GM12873 (cell line): ENCODE results near the gene USP26.

Source experiments
- TF ChIP-seq, protein P1 (sequence below): IDR thresholded peaks from 2 replicates; pipeline ENCODE4 v1.5.1; 2012; ENCODE audit warnings: low read depth, mild to moderate bottlenecking, moderate library complexity, low read length, control low read depth; ENCODE audit not compliant: insufficient read depth; ENCODE audit errors: missing control alignments

The USP26 gene

DNA sequence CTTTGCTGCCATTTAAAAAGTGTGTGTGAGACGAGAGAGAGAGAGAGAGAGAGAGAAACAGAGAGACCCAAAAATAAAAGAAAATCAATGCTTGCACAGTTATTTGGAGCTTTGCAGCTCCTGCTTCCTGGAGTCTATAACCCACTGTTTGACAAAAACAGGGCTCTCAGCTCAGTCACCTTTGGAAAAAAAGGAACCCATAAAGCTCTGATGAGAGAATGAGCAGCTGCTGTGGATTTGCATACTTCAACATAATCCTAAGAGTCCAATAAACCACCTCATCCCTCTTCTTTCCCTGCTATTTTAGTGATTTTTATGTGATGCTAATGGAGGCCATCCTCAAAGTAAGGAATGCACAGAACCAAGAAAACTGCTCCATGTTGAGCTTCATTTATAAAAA lies 50.3 kb downstream of the USP26 start:
- TF ChIP-seq, protein P1, sequence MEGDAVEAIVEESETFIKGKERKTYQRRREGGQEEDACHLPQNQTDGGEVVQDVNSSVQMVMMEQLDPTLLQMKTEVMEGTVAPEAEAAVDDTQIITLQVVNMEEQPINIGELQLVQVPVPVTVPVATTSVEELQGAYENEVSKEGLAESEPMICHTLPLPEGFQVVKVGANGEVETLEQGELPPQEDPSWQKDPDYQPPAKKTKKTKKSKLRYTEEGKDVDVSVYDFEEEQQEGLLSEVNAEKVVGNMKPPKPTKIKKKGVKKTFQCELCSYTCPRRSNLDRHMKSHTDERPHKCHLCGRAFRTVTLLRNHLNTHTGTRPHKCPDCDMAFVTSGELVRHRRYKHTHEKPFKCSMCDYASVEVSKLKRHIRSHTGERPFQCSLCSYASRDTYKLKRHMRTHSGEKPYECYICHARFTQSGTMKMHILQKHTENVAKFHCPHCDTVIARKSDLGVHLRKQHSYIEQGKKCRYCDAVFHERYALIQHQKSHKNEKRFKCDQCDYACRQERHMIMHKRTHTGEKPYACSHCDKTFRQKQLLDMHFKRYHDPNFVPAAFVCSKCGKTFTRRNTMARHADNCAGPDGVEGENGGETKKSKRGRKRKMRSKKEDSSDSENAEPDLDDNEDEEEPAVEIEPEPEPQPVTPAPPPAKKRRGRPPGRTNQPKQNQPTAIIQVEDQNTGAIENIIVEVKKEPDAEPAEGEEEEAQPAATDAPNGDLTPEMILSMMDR, result no peak

DNA sequence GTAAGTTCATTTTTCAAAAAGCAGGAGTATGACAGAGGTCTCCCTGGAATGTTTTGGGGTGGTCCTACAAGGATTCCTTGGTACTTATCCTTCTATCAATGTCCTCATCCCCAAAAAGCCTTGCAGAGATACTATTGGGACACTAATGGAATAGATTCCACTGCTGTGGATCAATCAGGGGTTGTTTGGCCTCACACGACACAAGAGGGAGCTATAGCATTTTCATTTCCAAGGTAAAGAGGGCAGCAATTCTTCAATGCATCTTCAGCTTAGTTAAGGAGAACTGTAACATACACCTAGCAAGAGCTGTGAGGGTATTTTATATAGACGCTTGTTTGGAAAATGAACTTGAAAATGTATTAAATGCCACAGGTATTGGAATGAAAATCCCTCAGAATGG lies 50.9 kb downstream of the USP26 start:
- TF ChIP-seq, protein P1, result no peak

DNA sequence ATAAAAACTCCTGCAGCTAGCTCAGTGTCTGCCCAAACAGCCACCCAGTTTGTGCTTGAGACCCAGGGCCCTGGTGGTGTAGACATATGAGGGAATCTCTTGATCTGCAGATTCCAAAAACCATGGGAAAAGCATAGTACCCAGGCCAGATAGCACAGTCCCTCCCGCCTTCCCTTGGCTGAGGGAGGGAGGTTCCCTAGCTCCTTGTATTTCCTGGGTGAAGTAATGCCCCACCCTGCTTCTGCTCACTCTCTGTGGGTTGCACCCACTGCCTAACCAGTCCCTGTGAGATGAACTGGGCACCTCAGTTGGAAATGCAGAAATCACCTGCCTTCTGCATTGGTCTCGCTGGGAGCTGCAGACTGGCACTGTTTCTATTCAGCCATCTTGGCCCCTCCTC lies 54.6 kb downstream of the USP26 start:
- TF ChIP-seq, protein P1, result no peak

DNA sequence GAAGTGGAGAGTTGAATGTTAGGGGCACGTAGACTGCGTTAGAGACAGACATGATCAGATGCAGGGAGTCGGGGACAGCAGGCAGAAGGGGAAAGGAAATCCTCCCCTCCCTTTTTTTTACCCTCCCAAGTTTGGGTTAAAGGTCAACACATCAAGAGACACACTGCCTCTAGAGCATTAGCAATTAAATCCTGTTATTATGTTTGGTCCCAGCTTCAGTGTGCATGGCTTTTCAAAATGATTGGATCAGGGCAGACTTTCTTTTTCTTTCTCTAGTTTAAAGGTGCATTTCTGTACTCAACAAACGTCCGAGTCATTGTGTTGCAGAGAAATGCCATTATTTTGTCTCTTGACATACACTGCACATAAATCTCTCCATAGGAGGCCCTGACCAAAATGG lies 63.9 kb downstream of the USP26 start:
- TF ChIP-seq, protein P1, result no peak

DNA sequence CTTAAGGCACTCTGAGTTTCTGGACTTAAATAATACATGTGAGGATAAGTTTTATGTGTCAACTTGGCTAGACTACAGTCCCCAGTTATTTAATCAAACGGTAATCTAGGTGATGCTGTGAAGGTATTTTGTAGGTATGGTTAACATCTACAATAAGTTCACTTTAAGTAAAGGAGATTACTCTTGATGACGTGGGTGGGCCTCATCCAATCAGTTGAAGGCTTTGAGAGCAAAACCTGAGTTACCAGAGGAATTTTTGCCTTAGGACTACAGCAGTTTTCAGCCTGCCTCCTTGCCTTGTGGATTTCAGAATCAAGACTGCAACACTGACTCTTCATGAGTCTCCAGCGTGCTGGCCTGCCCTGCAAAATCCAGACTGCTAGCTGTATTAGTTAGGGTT lies 78.7 kb downstream of the USP26 start:
- TF ChIP-seq, protein P1, result no peak

DNA sequence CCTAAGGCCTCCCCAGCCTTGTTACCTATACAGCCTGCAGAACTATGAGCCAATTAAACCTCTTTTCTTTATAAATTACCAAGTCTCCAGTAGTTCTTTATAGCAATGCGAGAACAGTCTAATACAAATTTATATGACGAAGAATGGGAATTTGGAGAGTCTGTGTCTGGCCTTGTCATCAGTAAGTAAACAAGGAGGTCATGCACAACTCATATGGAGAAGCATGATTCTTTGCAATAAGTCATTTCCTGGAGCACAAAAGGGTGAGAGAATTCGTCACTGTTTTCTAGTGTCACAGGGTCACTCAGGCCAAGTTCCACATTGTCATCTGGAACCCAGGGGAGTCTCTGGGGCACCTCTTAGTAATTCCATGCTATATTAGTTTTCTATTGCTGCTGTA lies 89.5 kb downstream of the USP26 start:
- TF ChIP-seq, protein P1, result no peak

DNA sequence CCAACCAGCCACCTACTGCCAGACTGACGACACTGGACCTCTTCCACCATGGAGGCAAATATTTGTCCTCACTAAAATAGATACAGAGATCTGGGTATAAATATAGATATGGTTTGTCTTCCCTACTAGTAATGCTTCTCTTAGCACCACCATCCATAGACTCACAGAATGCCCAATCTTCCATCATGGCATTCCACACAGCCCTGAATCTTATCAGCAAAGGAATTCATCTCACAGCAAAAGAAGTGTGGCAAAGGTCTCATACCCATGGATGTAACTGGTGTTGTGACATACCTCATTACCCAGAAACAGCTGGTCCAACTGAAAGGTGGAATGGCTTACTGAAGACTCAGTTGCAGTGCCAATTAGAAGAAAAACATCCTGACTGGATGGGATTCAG lies 91.3 kb downstream of the USP26 start:
- TF ChIP-seq, protein P1, result no peak
